GM12878 (cell line): ENCODE measurements around the gene UTS2R. TPM values are rescaled to one million over a fixed set of nuclear protein-coding genes. Genes with fewer than 3 reads are reported as not detected.

Experiments
- ATAC-seq: fragments of 200-7000 bp; cut with Tn5 transposase; 3 replicates; pipeline ENCODE4 v1.9.1; 2020; ENCODE audit warnings: mild to moderate bottlenecking, moderate library complexity
- BruUV-seq: library from RNA; stranded (reverse); fragments of 400-500 nt; replicated peaks from 2 replicates; lab custom pipeline; 2021; lab: Mats Ljungman, UMichigan
- CTCF ChIA-PET: fragments of 300-600 bp; sonication (Branson Sonifier 250); formaldehyde crosslinking; extraction: SDS; loops from one replicate; lab custom pipeline; 2021; ENCODE audit warnings: inconsistent platforms; lab: Yijun Ruan, JAX
- POLR2A ChIA-PET: fragments of 350-600 bp; formaldehyde crosslinking; extraction: SDS; loops from one replicate; lab custom pipeline; 2021; ENCODE audit warnings: inconsistent platforms; lab: Charles Lee
- RAD21 ChIA-PET: fragments of 300-600 bp; sonication (Branson Sonifier 250); formaldehyde crosslinking; loops from one replicate; lab custom pipeline; 2023; ENCODE audit warnings: antibody characterized with exemption; ENCODE audit not compliant: unreplicated experiment; lab: Charles Lee
- SMC1A ChIA-PET: fragments of 300-600 bp; sonication (Branson Sonifier 250); formaldehyde crosslinking; loops from one replicate; lab custom pipeline; 2023; ENCODE audit not compliant: unreplicated experiment, uncharacterized antibody; lab: Charles Lee
- DNase-seq: peaks from one replicate; pipeline ENCODE4 v3.0.0-alpha.2; 2011; ENCODE audit warnings: low read depth, low spot score
- FAIRE-seq: peaks from 3 replicates; lab custom pipeline; 2011; peaks lifted over from hg19 to GRCh38; lab: Jason Lieb, UNC
- H2AFZ ChIP-seq: 2 replicates; pipeline ENCODE4 v1.6.0; 2011; ENCODE audit warnings: low read depth, low read length, control low read depth; ENCODE audit not compliant: control insufficient read depth
- H3K27ac ChIP-seq: 2 replicates; pipeline ENCODE4 v1.5.1; 2011; ENCODE audit warnings: control low read depth; ENCODE audit not compliant: control insufficient read depth, insufficient read depth
- H3K27me3 ChIP-seq, 2 experiments: replicated peaks in 1 of 2; 2 replicates each; pipeline versions ENCODE4 v1.6.0 to v1.6.1; 2011; ENCODE audit warnings: low read length in 1 of 2; ENCODE audit not compliant: control insufficient read depth in 2 of 2, insufficient read depth in 2 of 2
- H3K36me3 ChIP-seq, 2 experiments: 2 replicates each; pipeline ENCODE4 v1.5.1; 2011; ENCODE audit warnings: low read length in 1 of 2; ENCODE audit not compliant: control insufficient read depth in 2 of 2, insufficient read depth in 2 of 2
- H3K4me1 ChIP-seq: 2 replicates; pipeline ENCODE4 v1.6.1; 2011; ENCODE audit warnings: mild to moderate bottlenecking, low read length, moderate library complexity, mixed read lengths; ENCODE audit not compliant: control insufficient read depth, insufficient read depth
- H3K4me2 ChIP-seq: 2 replicates; pipeline ENCODE4 v1.6.0; 2011; ENCODE audit warnings: control low read depth; ENCODE audit not compliant: control insufficient read depth, insufficient read depth
- H3K4me3 ChIP-seq: fragments of 200-600 bp; sonication (generic); 2 replicates; pipeline ENCODE4 v1.5.1; 2016
- H3K79me2 ChIP-seq: 2 replicates; pipeline ENCODE4 v1.6.0; 2011; ENCODE audit warnings: low read length; ENCODE audit not compliant: control insufficient read depth, insufficient read depth
- H3K9ac ChIP-seq: 2 replicates; pipeline ENCODE4 v1.8.0; 2011; ENCODE audit warnings: low read length, control low read depth, mixed read lengths; ENCODE audit not compliant: control insufficient read depth, insufficient read depth
- H3K9me3 ChIP-seq: replicated peaks from 3 replicates; pipeline ENCODE4 v1.5.1; 2011; ENCODE audit warnings: mild to moderate bottlenecking, low read length; ENCODE audit not compliant: control insufficient read depth, insufficient read depth
- H4K20me1 ChIP-seq: 2 replicates; pipeline ENCODE4 v1.6.0; 2011; ENCODE audit not compliant: control insufficient read depth, insufficient read depth
- BCLAF1 ChIP-seq: fragments of 450-650 bp; IDR thresholded peaks from 2 replicates; pipeline ENCODE4 v1.6.1; 2017; ENCODE audit warnings: antibody characterized with exemption, mild to moderate bottlenecking, moderate library complexity
- CBX3 ChIP-seq: fragments of 200-600 bp; sonication (generic); IDR thresholded peaks from 2 replicates; pipeline ENCODE4 v1.6.1; 2016; ENCODE audit warnings: low read depth, borderline replicate concordance
- CBX5 ChIP-seq: sonication (generic); IDR thresholded peaks from 2 replicates; pipeline ENCODE4 v1.6.1; 2016; ENCODE audit warnings: low read depth, moderate library complexity, mild to moderate bottlenecking, inconsistent platforms
- CUX1 ChIP-seq: IDR thresholded peaks from 2 replicates; pipeline ENCODE4 v1.6.1; 2012; ENCODE audit warnings: improper control_type of control experiment, low read depth, low read length; ENCODE audit not compliant: insufficient replicate concordance
- EED ChIP-seq: sonication (generic); IDR thresholded peaks from 2 replicates; pipeline ENCODE4 v1.6.1; 2016; ENCODE audit warnings: antibody characterized with exemption, low read depth
- FOS ChIP-seq: IDR thresholded peaks from 3 replicates; pipeline ENCODE4 v1.6.1; 2011; ENCODE audit warnings: borderline replicate concordance; ENCODE audit not compliant: insufficient read length; ENCODE audit errors: extremely low read depth
- MEF2B ChIP-seq: fragments of 450-650 bp; IDR thresholded peaks from 2 replicates; pipeline ENCODE4 v1.6.1; 2018; ENCODE audit warnings: mild to moderate bottlenecking, moderate library complexity; ENCODE audit not compliant: partially characterized antibody, poor library complexity, severe bottlenecking
- MLLT1 ChIP-seq: fragments of 450-650 bp; IDR thresholded peaks from 2 replicates; pipeline ENCODE4 v1.6.1; 2016; ENCODE audit warnings: mild to moderate bottlenecking
- RUNX3 ChIP-seq: IDR thresholded peaks from 2 replicates; pipeline ENCODE4 v1.6.1; 2012; ENCODE audit warnings: low read length, inconsistent platforms
- SMARCA5 ChIP-seq: fragments of 450-650 bp; IDR thresholded peaks from 2 replicates; pipeline ENCODE4 v1.6.1; 2017; ENCODE audit warnings: mild to moderate bottlenecking
- STAT3 ChIP-seq: IDR thresholded peaks from 2 replicates; pipeline ENCODE4 v1.6.1; 2011; ENCODE audit warnings: low read depth, low read length, improper control_type of control experiment
- WGBS: methylation state at CpG from one replicate; pipeline ENCODE4 v1.1.6; 2016; ENCODE audit warnings: low lambda C conversion rate; ENCODE audit not compliant: insufficient replicate concordance, insufficient coverage; ENCODE audit errors: missing lambda C conversion rate; 5-methylcytosine and 5-hydroxymethylcytosine counted together
- in situ Hi-C: fragments of 300-500 bp; cut with MboI; formaldehyde crosslinking; loops from 9 replicates; pipeline ENCODE4 v1.14.3; 2018; ENCODE audit warnings: mixed read lengths
- intact Hi-C: fragments of 100-400 bp; cut with micrococcal nuclease; formaldehyde crosslinking; loops from one replicate; pipeline ENCODE4 v1.14.2; 2022; ENCODE audit not compliant: unreplicated experiment
- polyA plus RNA-seq, 11 experiments: library from polyadenylated mRNA; depleted of rRNA in 4 of 11; unstranded in 6 of 11; stranded (reverse) in 5 of 11; fragments of >200 nt; fragmentation: Nextera tagmentation in 4 of 11; fragmentation: Illumina TruSeq in 1 of 11; extraction: Ambion mirVana in 4 of 11; extraction: Trizol in 1 of 11; gene quantifications; 1 replicate in 1 of 11; 2 replicates in 10 of 11; pipeline versions ENCODE4 v1.2.1 to v1.2.3, GENCODE V29; 2011 to 2016; ENCODE audit warnings: inconsistent platforms in 2 of 11, missing spikeins in 2 of 11, low read depth in 1 of 11
- total RNA-seq, 4 experiments: library from RNA; depleted of rRNA in 3 of 4; stranded (reverse); fragments of >200 nt in 3 of 4; fragmentation: Illumina TruSeq in 1 of 4; extraction: Trizol in 1 of 4; gene quantifications; 2 replicates each; pipeline versions ENCODE4 v1.2.1 to v1.2.3, GENCODE V29; 2013 to 2021

Gene UTS2R
- total and polyA plus RNA-seq, 10 of the 15 experiments (the other 5 are each of a cell fraction or from before 2014, with no cell fraction given): 0.04 to 0.36 (median 0.11) TPM; not detected in 6

GRCh38 chr17:82334622-82335394 is 36.8 kb upstream of the UTS2R start (continued):
- no peak for TF ChIP-seq STAT3
- TF ChIP-seq CBX3: no peak
- no peak for TF ChIP-seq CUX1

GRCh38 chr17:82338858-82339633 is 32.5 kb upstream of the UTS2R start:
- Histone ChIP-seq H3K36me3 (no peaks in the 10 kb centered on the region), H3K9me3 (no peaks in the 10 kb centered on the region), H4K20me1 (no peaks in the 10 kb centered on the region), H3K9ac (no peak overlapping the region), H3K79me2 (no peaks in the 10 kb centered on the region), H3K27ac (no peak overlapping the region), H3K4me3 (no peak overlapping the region), H3K4me1 (peaks cover 6% of the 10 kb centered on the region), H3K4me2 (no peak overlapping the region), H2AFZ (no peak overlapping the region), H3K27me3 (peaks cover 0 to 6% of the 10 kb centered on the region in 2 experiments; a peak in 1 of 4 replicates)
- no TSS peak for BruUV-seq
- ChIA-PET RAD21 (no interaction called here), SMC1A (interaction anchor here (1.6 to 1.7 kb wide), 3 partner anchors 8 to 55 kb away, joined by 3 to 4 read pairs (median 3); no protein-coding TSS in a partner anchor), CTCF (interaction anchor here (2.8 kb wide), 1 partner anchor 11 kb away, joined by 10 read pairs; no protein-coding TSS in a partner anchor), POLR2A (no interaction called here)
- in situ Hi-C loops: no loop called here
- FAIRE-seq (no peak), DNase-seq (no peak), ATAC-seq (no peak)
- WGBS: 47% methylated on average over 29 of the region's 29 CpGs
- intact Hi-C loops: no loop called here
- TF ChIP-seq MLLT1 (no peak), CBX5 (no peak), BCLAF1 (no peak), FOS (no peak), MEF2B (no peak), RUNX3 (no peak), SMARCA5 (no peak), EED (no peak)
